NT2/D1 (cell line): ENCODE data around the gene PIM3.

ENCODE experiments used
- YY1 ChIP-seq: IDR thresholded peaks from 2 replicates; pipeline ENCODE4 v1.6.1; 2011; ENCODE audit not compliant: insufficient read length, insufficient read depth
- ZNF274 ChIP-seq: IDR thresholded peaks from 2 replicates; pipeline ENCODE4 v1.6.1; 2011; ENCODE audit warnings: mild to moderate bottlenecking, low read depth, low read length

DNA sequence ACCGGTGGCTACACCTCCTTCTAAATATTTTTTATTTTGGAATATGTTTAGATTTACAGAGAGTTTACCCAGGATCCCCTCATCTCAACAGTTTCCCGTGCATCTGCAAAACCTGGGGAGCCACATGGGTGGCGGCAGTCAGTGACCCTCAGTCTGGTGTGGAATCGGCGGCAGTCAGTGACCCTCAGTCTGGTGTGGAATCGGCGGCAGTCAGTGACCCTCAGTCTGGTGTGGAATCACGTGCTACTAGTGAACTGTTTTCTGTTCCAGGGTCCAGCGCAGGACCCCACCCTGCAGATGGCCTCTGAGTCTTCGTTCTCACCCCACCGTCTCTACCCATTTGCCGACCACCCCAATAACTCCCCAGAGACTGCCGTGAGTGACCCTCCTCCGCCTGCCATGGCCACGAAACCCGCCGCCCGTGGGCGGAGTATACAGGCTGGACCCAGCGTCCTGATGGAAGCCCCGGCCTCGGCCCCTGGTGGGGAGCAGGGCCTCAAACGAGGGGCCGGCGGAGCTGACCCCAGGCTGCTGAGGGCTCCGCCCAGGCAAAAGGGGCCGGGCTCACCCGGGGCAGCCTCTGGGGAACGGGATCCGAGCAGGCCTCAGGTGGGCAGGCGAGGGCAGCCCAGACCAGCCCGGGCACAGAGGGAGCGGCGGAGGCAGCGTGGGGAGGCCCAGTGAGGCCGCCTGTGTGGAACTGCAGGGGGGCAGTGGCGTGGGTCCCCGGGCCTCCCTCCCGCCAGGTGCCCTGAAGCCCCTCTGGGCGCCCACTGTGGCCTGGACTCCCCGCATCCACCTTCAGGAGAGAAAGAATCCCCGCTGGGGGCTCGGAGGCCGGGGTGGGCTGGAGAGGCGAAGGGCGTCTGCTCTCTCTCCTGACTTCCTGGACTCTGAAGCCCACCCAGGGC is 49.4 kb downstream of the PIM3 start:
- TF ChIP-seq ZNF274 (no peak), YY1 (no peak)
